SK-N-SH (cell line): Measurements from ENCODE around the gene SDK1. TPM values are rescaled to one million over a fixed set of nuclear protein-coding genes. Genes with fewer than 3 reads are reported as not detected.

Source experiments
- CTCF ChIA-PET: fragments of 300-600, 350-600 bp; formaldehyde crosslinking; extraction: SDS; loops from one replicate; lab custom pipeline; 2021; lab: Yijun Ruan, JAX
- POLR2A ChIA-PET: fragments of 350-600 bp; sonication (Branson Sonifier 250); formaldehyde crosslinking; extraction: SDS; loops from one replicate; lab custom pipeline; 2020; ENCODE audit warnings: antibody characterized with exemption, inconsistent platforms; lab: Yijun Ruan, JAX
- DNase-seq: peaks from one replicate; pipeline ENCODE4 v3.0.0; 2012
- H2AFZ ChIP-seq: fragments of 200-600 bp; sonication (generic); 2 replicates; pipeline ENCODE4 v1.8.1; 2016; ENCODE audit warnings: antibody characterized with exemption, mild to moderate bottlenecking, low read depth
- H3F3A ChIP-seq: fragments of 200-600 bp; sonication (generic); replicated peaks from 2 replicates; pipeline ENCODE3; 2016; ENCODE audit warnings: antibody characterized with exemption, mild to moderate bottlenecking; ENCODE audit not compliant: insufficient read depth
- H3K27ac ChIP-seq, 2 experiments: fragments of 200-500 bp in 1 of 2; fragments of 200-600 bp in 1 of 2; sonication (Bioruptor generic) in 1 of 2; sonication (generic), shearing (Covaris generic) in 1 of 2; 2 replicates each; pipeline versions ENCODE4 v1.5.1 to v1.6.1; 2014 to 2016; ENCODE audit warnings: low read depth in 2 of 2, inconsistent platforms in 1 of 2, low read length in 1 of 2, mild to moderate bottlenecking in 1 of 2, mixed read lengths in 1 of 2
- H3K27me3 ChIP-seq: fragments of 200-600 bp; sonication (generic), shearing (Covaris generic); 2 replicates; pipeline ENCODE4 v1.6.1; 2016; ENCODE audit warnings: mixed run types; ENCODE audit not compliant: insufficient read depth
- H3K36me3 ChIP-seq, 2 experiments: fragments of 200-500 bp in 1 of 2; fragments of 200-600 bp in 1 of 2; sonication (Bioruptor generic) in 1 of 2; sonication (generic) in 1 of 2; replicated peaks in 1 of 2; 2 replicates each; pipeline versions ENCODE3 to v1.5.1; 2014 to 2016; ENCODE audit warnings: low read length in 1 of 2, mild to moderate bottlenecking in 1 of 2; ENCODE audit not compliant: insufficient read depth in 2 of 2, control insufficient read depth in 1 of 2
- H3K4me1 ChIP-seq, 2 experiments: fragments of 200-500 bp in 1 of 2; fragments of 200-600 bp in 1 of 2; sonication (Bioruptor generic) in 1 of 2; sonication (generic), shearing (Covaris generic) in 1 of 2; 2 replicates each; pipeline versions ENCODE4 v1.5.1 to v1.6.1; 2014 to 2016; ENCODE audit warnings: low read depth in 1 of 2, low read length in 1 of 2, mixed run types in 1 of 2; ENCODE audit not compliant: insufficient read depth in 2 of 2, control insufficient read depth in 1 of 2
- H3K4me2 ChIP-seq: fragments of 200-600 bp; sonication (generic), shearing (Covaris generic); 2 replicates; pipeline ENCODE4 v1.6.1; 2017; ENCODE audit warnings: mixed run types
- H3K4me3 ChIP-seq, 2 experiments: fragments of 200-500 bp in 1 of 2; fragments of 200-600 bp in 1 of 2; sonication (Bioruptor generic) in 1 of 2; sonication (generic), shearing (Covaris generic) in 1 of 2; 2 replicates each; pipeline versions ENCODE4 v1.5.1 to v1.8.1; 2014 to 2016; ENCODE audit warnings: low read depth in 2 of 2, inconsistent platforms in 1 of 2, low read length in 1 of 2, mild to moderate bottlenecking in 1 of 2, mixed read lengths in 1 of 2, moderate library complexity in 1 of 2
- H3K79me2 ChIP-seq: fragments of 200-600 bp; sonication (generic); 2 replicates; pipeline ENCODE4 v1.8.1; 2017; ENCODE audit warnings: mild to moderate bottlenecking; ENCODE audit not compliant: insufficient read depth
- H3K9ac ChIP-seq: fragments of 200-600 bp; sonication (generic); 2 replicates; pipeline ENCODE4 v1.6.1; 2017; ENCODE audit warnings: mixed run types
- H3K9me2 ChIP-seq: fragments of 200-600 bp; sonication (generic); 2 replicates; pipeline ENCODE4 v1.6.1; 2017; ENCODE audit warnings: mixed run types
- H3K9me3 ChIP-seq: fragments of 200-600 bp; sonication (generic); 2 replicates; pipeline ENCODE4 v1.6.1; 2017; ENCODE audit warnings: mixed run types, mild to moderate bottlenecking, moderate library complexity
- H4K20me1 ChIP-seq: fragments of 200-600 bp; sonication (generic); 2 replicates; pipeline ENCODE4 v1.6.1; 2017; ENCODE audit warnings: mild to moderate bottlenecking, mixed run types; ENCODE audit not compliant: insufficient read depth
- CHD2 ChIP-seq: fragments of 150-350 bp; IDR thresholded peaks from 2 replicates; pipeline ENCODE4 v1.6.1; 2018; ENCODE audit warnings: low read length; ENCODE audit not compliant: partially characterized antibody
- CTCF ChIP-seq: fragments of 200-600 bp; sonication (generic); IDR thresholded peaks from 2 replicates; pipeline ENCODE4 v1.6.1; 2017; ENCODE audit warnings: antibody characterized with exemption, mild to moderate bottlenecking, moderate library complexity
- ELF1 ChIP-seq: IDR thresholded peaks from 2 replicates; pipeline ENCODE4 v1.4.0; 2012
- EP300 ChIP-seq, 2 experiments: IDR thresholded peaks; 2 replicates each; pipeline versions ENCODE4 v1.4.0 to v1.6.1; 2012; ENCODE audit warnings: borderline replicate concordance in 1 of 2, low read depth in 1 of 2, low read length in 1 of 2
- FOXM1 ChIP-seq: IDR thresholded peaks from 2 replicates; pipeline ENCODE4 v1.4.0; 2012; ENCODE audit warnings: low read depth, mild to moderate bottlenecking
- GABPA ChIP-seq: IDR thresholded peaks from 2 replicates; pipeline ENCODE4 v1.4.0; 2012; ENCODE audit warnings: low read depth, mild to moderate bottlenecking
- GATA2 ChIP-seq: sonication (generic); formaldehyde crosslinking; IDR thresholded peaks from 2 replicates; pipeline ENCODE4 v1.5.0; 2020; ENCODE audit warnings: mild to moderate bottlenecking, missing genetic modification reagents
- JUND ChIP-seq: IDR thresholded peaks from 2 replicates; pipeline ENCODE4 v1.4.0; 2012
- MAX ChIP-seq: IDR thresholded peaks from 2 replicates; pipeline ENCODE4 v1.4.0; 2012; ENCODE audit warnings: low read depth
- NFIC ChIP-seq: IDR thresholded peaks from 2 replicates; pipeline ENCODE4 v1.4.0; 2012; ENCODE audit warnings: borderline replicate concordance
- NRF1 ChIP-seq: IDR thresholded peaks from 2 replicates; pipeline ENCODE4 v1.6.1; 2012; ENCODE audit warnings: low read depth, mild to moderate bottlenecking, low read length
- POLR2AphosphoS5 ChIP-seq: IDR thresholded peaks from 2 replicates; pipeline ENCODE4 v1.6.1; 2012; ENCODE audit warnings: low read depth, low read length
- RAD21 ChIP-seq: IDR thresholded peaks from 2 replicates; pipeline ENCODE4 v1.6.1; 2012; ENCODE audit warnings: mild to moderate bottlenecking, low read length
- RXRA ChIP-seq: IDR thresholded peaks from 2 replicates; pipeline ENCODE4 v1.4.0; 2012; ENCODE audit warnings: low read depth, mild to moderate bottlenecking, borderline replicate concordance
- SIN3A ChIP-seq: IDR thresholded peaks from 2 replicates; pipeline ENCODE4 v1.6.1; 2012; ENCODE audit warnings: low read depth, mild to moderate bottlenecking, low read length, moderate library complexity, borderline replicate concordance
- SMC3 ChIP-seq: IDR thresholded peaks from 2 replicates; pipeline ENCODE4 v1.6.1; 2012; ENCODE audit warnings: low read depth, low read length, improper control_type of control experiment
- TAF1 ChIP-seq: IDR thresholded peaks from 2 replicates; pipeline ENCODE4 v1.6.1; 2012; ENCODE audit warnings: low read depth, mild to moderate bottlenecking, low read length, moderate library complexity, borderline replicate concordance
- YY1 ChIP-seq: IDR thresholded peaks from 2 replicates; pipeline ENCODE4 v1.4.0; 2012; ENCODE audit warnings: low read depth, mild to moderate bottlenecking
- WGBS: methylation state at CpG from one replicate; pipeline ENCODE4 v1.1.6; 2017; ENCODE audit warnings: low lambda C conversion rate; 5-methylcytosine and 5-hydroxymethylcytosine counted together
- polyA plus RNA-seq, 3 experiments: library from polyadenylated mRNA; depleted of rRNA; stranded (reverse); fragments of >200 nt; gene quantifications; 2 replicates each; pipeline ENCODE4 v1.2.3, GENCODE V29; 2012

SDK1 gene
- polyA plus RNA-seq, 1 of the 3 experiments (the other 2 are of a cell fraction) = 1.2 TPM

GRCh38 chr7:4209966-4210365 lies 908.9 kb downstream of the SDK1 start:
- Histone ChIP-seq H3K4me2 (no peak overlapping the region), H3K79me2 (no peaks in the 10 kb centered on the region), H4K20me1 (no peaks in the 10 kb centered on the region), H3K9me3 (no peaks in the 10 kb centered on the region), H3K4me1 (peaks cover 0 to 2% of the 10 kb centered on the region in 2 experiments; a peak in 1 of 4 replicates), H3K4me3 (no peak overlapping the region), H3F3A (no peaks in the 10 kb centered on the region), H3K27ac (no peak overlapping the region), H3K27me3 (no peaks in the 10 kb centered on the region), H3K9me2 (no peaks in the 10 kb centered on the region), H3K9ac (no peak overlapping the region), H3K36me3 (no peaks in the 10 kb centered on the region), H2AFZ (no peak overlapping the region)
- TF ChIP-seq TAF1 (no peak), SIN3A (no peak), FOXM1 (no peak), NRF1 (no peak), YY1 (no peak), EP300 (IDR thresholded peaks at IDR 0.05; ENCODE audit: borderline replicate concordance in 1 of 2, low read depth in 1 of 2, low read length in 1 of 2) (no peak), POLR2AphosphoS5 (no peak), NFIC (no peak), CHD2 (no peak), RXRA (no peak), ELF1 (no peak), CTCF (no peak)
- WGBS = 72% methylated on average over 20 of the region's 20 CpGs
- CTCF ChIA-PET = no interaction called here
- DNase-seq = no peak
- POLR2A ChIA-PET = no interaction called here

- no peaks in the 10 kb centered on the region for H3K9me2 ChIP-seq
- no peak overlapping the region for H3K27ac ChIP-seq
- ChIA-PET POLR2A (no interaction called here), CTCF (no interaction called here)
- H3K4me3 ChIP-seq = no peak overlapping the region
- DNase-seq = no peak
- no peaks in the 10 kb centered on the region for H3K27me3 ChIP-seq
- WGBS = 71% methylated on average over 13 of the region's 13 CpGs
- H3K4me2 ChIP-seq = no peak overlapping the region
- no peak overlapping the region for H3K9ac ChIP-seq
- H3F3A ChIP-seq = no peaks in the 10 kb centered on the region
- no peaks in the 10 kb centered on the region for H3K79me2 ChIP-seq
- no peaks in the 10 kb centered on the region for H3K9me3 ChIP-seq
- no peak overlapping the region for H2AFZ ChIP-seq
- H3K4me1 ChIP-seq = peaks cover 0 to 3% of the 10 kb centered on the region in 2 experiments; a peak in 1 of 4 replicates
- H3K36me3 ChIP-seq = no peaks in the 10 kb centered on the region
- TF ChIP-seq CHD2 = no peak
- TF ChIP-seq RAD21 = no peak
- TF ChIP-seq MAX = no peak
- TF ChIP-seq GATA2 = no peak
- no peak for TF ChIP-seq SMC3
- no peak for TF ChIP-seq JUND
- TF ChIP-seq NFIC = no peak
- no peak for TF ChIP-seq SIN3A
- no peak for TF ChIP-seq GABPA
- no peak for TF ChIP-seq POLR2AphosphoS5
- H4K20me1 ChIP-seq = no peaks in the 10 kb centered on the region
These were observed 909.8 kb downstream of the SDK1 start for GRCh38 chr7:4210821-4211220.
